ENCODE results near the gene MRPL44.
A peak's percentile ranks its signal among the peaks of the same experiment; 100 is the strongest.

GRCh38 chr2:223930103-223930976 is 26.9 kb upstream of the MRPL44 start:
- no peak for TF ChIP-seq HDAC6 (IDR thresholded peaks at IDR 0.05; ENCODE audit: low read depth, low read length)
- TF ChIP-seq PRPF4 (IDR thresholded peaks at IDR 0.05; ENCODE audit: low read depth, low read length, poor library complexity, severe bottlenecking), result no peak
- peak; percentile 82; the same call in 1 of the 2 replicates for TF ChIP-seq ERF (CRISPR knock-in tag; IDR thresholded peaks at IDR 0.05)
- no peak for TF ChIP-seq ZNF17 (CRISPR knock-in tag; IDR thresholded peaks at IDR 0.05)
- TF ChIP-seq NBN (conservative IDR thresholded peaks at IDR 0.05), result no peak
- no peak for TF ChIP-seq ZNF577 (CRISPR knock-in tag; IDR thresholded peaks at IDR 0.05; ENCODE audit: borderline replicate concordance, low read depth)
- TF ChIP-seq MED1 (CRISPR knock-in tag; IDR thresholded peaks at IDR 0.05), result peak; percentile 84
- TF ChIP-seq NFKB2 (CRISPR knock-in tag; IDR thresholded peaks at IDR 0.05; ENCODE audit: borderline replicate concordance), result peak; percentile 79; the same call in 1 of the 2 replicates
- TF ChIP-seq LRRFIP1 (CRISPR knock-in tag; conservative IDR thresholded peaks at IDR 0.05), result no peak
- no peak for TF ChIP-seq HNRNPH1 (optimal IDR thresholded peaks at IDR 0.05; ENCODE audit: low read depth, low read length)
- TF ChIP-seq, protein P1, sequence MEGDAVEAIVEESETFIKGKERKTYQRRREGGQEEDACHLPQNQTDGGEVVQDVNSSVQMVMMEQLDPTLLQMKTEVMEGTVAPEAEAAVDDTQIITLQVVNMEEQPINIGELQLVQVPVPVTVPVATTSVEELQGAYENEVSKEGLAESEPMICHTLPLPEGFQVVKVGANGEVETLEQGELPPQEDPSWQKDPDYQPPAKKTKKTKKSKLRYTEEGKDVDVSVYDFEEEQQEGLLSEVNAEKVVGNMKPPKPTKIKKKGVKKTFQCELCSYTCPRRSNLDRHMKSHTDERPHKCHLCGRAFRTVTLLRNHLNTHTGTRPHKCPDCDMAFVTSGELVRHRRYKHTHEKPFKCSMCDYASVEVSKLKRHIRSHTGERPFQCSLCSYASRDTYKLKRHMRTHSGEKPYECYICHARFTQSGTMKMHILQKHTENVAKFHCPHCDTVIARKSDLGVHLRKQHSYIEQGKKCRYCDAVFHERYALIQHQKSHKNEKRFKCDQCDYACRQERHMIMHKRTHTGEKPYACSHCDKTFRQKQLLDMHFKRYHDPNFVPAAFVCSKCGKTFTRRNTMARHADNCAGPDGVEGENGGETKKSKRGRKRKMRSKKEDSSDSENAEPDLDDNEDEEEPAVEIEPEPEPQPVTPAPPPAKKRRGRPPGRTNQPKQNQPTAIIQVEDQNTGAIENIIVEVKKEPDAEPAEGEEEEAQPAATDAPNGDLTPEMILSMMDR (CRISPR knock-in tag; IDR thresholded peaks at IDR 0.05), result 0 out of 2 replicates have a peak, but pooled peaks have one; percentile 16
- peak; percentile 38 for TF ChIP-seq SMC3 (IDR thresholded peaks at IDR 0.05; ENCODE audit: low read length)
- TF ChIP-seq ZNF160 (CRISPR knock-in tag; IDR thresholded peaks at IDR 0.05), result peak; percentile 68; the same call in 1 of the 2 replicates

Measured in HepG2 (cell line).